Measurements from ENCODE around the gene FCGR1A. TPM values are rescaled to one million over a fixed set of nuclear protein-coding genes. Genes with fewer than 3 reads are reported as not detected.
"Not testable (repeated sequence)": the region's sequence is repeated elsewhere in the genome, so short reads cannot be mapped to it uniquely, and the experiment has no call there.

The FCGR1A gene
- total and polyA plus RNA-seq, 9 of the 15 experiments (the other 6 are each of a cell fraction or from before 2014, with no cell fraction given), result 0.10 to 0.29 (median 0.17) TPM; not detected in 3

- H3K9me3 ChIP-seq (replicated peaks; ENCODE audit: control insufficient read depth, insufficient read depth, low read depth, low read length); H3K4me3 ChIP-seq; H3K9ac ChIP-seq (ENCODE audit: insufficient read depth in 1 of 2, low read depth in 2 of 2, low read length in 2 of 2); H3K4me2 ChIP-seq (ENCODE audit: insufficient read depth, low read length); H3K36me3 ChIP-seq (ENCODE audit: control insufficient read depth, insufficient read depth, low read length); intact Hi-C loops (cut with micrococcal nuclease); BruUV-seq (replicated peaks); in situ Hi-C loops (cut with MboI); H3K27me3 ChIP-seq (ENCODE audit: control insufficient read depth in 2 of 2, insufficient read depth in 2 of 2, low read length in 2 of 2); POLR2A ChIA-PET; H3K4me1 ChIP-seq (replicated peaks in 1 of 2; ENCODE audit: control insufficient read depth in 2 of 2, insufficient read depth in 2 of 2, low read length in 2 of 2); H4K20me1 ChIP-seq (replicated peaks; ENCODE audit: control insufficient read depth, insufficient read depth, low read length); H3K9me1 ChIP-seq (ENCODE audit: control insufficient read depth, insufficient read depth, low read length); H3K79me2 ChIP-seq (ENCODE audit: control insufficient read depth, insufficient read depth, low read length); CTCF ChIA-PET (ENCODE audit: low intra/inter-chr PET ratio); H3K27ac ChIP-seq (ENCODE audit: extremely low read depth, low read depth, low read length); TF ChIP-seq NR2C1 (IDR thresholded peaks at IDR 0.05); CEBPG (tag; conservative IDR thresholded peaks at IDR 0.05 in 1 of 2, IDR thresholded peaks at IDR 0.05 in 1 of 2): not testable (repeated sequence)
- ATAC-seq, result peak; percentile 79
- FAIRE-seq, result peak; percentile 78
- H2AFZ ChIP-seq (ENCODE audit: low read depth, low read length), result 0 out of 2 replicates have a peak overlapping the region, but pooled peaks have one; percentile 3
- WGBS (ENCODE audit: insufficient coverage, low coverage, missing lambda C conversion rate), result no CpG with 5 or more reads among the region's 3 CpGs
- peak in 1 of 4 experiments; percentile 81 for DNase-seq (ENCODE audit: extremely low read depth in 1 of 4, low spot score in 3 of 4)
- TF ChIP-seq EP300 (IDR thresholded peaks at IDR 0.05; ENCODE audit: low read length), result peak; percentile 29; the same call in 1 of the 2 replicates
- TF ChIP-seq RFX1 (IDR thresholded peaks at IDR 0.05), result peak; percentile 92
- peak; percentile 72; the same call in 1 of the 2 replicates for TF ChIP-seq HDAC8 (tag; IDR thresholded peaks at IDR 0.05)
- TF ChIP-seq SMAD4 (CRISPR knock-in tag; conservative IDR thresholded peaks at IDR 0.05), result peak; percentile 44
- TF ChIP-seq, protein P1, sequence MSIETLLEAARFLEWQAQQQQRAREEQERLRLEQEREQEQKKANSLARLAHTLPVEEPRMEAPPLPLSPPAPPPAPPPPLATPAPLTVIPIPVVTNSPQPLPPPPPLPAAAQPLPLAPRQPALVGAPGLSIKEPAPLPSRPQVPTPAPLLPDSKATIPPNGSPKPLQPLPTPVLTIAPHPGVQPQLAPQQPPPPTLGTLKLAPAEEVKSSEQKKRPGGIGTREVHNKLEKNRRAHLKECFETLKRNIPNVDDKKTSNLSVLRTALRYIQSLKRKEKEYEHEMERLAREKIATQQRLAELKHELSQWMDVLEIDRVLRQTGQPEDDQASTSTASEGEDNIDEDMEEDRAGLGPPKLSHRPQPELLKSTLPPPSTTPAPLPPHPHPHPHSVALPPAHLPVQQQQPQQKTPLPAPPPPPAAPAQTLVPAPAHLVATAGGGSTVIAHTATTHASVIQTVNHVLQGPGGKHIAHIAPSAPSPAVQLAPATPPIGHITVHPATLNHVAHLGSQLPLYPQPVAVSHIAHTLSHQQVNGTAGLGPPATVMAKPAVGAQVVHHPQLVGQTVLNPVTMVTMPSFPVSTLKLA (conservative IDR thresholded peaks at IDR 0.05), result peak; percentile 28 to 29; a peak in 1 of 4 replicates
- peak; percentile 52; the same call in 1 of the 2 replicates for TF ChIP-seq NR2C1 (tag; IDR thresholded peaks at IDR 0.05)
- TF ChIP-seq CEBPG (CRISPR knock-in tag; IDR thresholded peaks at IDR 0.05), result peak; percentile 21; the same call in 1 of the 2 replicates
- TF ChIP-seq NCOR1 (IDR thresholded peaks at IDR 0.05), result peak; percentile 27; the same call in 1 of the 2 replicates
- peak; percentile 89 for TF ChIP-seq SOX6 (IDR thresholded peaks at IDR 0.05)
- TF ChIP-seq, protein P2, sequence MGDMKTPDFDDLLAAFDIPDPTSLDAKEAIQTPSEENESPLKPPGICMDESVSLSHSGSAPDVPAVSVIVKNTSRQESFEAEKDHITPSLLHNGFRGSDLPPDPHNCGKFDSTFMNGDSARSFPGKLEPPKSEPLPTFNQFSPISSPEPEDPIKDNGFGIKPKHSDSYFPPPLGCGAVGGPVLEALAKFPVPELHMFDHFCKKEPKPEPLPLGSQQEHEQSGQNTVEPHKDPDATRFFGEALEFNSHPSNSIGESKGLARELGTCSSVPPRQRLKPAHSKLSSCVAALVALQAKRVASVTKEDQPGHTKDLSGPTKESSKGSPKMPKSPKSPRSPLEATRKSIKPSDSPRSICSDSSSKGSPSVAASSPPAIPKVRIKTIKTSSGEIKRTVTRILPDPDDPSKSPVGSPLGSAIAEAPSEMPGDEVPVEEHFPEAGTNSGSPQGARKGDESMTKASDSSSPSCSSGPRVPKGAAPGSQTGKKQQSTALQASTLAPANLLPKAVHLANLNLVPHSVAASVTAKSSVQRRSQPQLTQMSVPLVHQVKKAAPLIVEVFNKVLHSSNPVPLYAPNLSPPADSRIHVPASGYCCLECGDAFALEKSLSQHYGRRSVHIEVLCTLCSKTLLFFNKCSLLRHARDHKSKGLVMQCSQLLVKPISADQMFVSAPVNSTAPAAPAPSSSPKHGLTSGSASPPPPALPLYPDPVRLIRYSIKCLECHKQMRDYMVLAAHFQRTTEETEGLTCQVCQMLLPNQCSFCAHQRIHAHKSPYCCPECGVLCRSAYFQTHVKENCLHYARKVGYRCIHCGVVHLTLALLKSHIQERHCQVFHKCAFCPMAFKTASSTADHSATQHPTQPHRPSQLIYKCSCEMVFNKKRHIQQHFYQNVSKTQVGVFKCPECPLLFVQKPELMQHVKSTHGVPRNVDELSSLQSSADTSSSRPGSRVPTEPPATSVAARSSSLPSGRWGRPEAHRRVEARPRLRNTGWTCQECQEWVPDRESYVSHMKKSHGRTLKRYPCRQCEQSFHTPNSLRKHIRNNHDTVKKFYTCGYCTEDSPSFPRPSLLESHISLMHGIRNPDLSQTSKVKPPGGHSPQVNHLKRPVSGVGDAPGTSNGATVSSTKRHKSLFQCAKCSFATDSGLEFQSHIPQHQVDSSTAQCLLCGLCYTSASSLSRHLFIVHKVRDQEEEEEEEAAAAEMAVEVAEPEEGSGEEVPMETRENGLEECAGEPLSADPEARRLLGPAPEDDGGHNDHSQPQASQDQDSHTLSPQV (IDR thresholded peaks at IDR 0.05), result peak; percentile 71
- TF ChIP-seq ESRRA (IDR thresholded peaks at IDR 0.05; ENCODE audit: borderline replicate concordance, low read depth), result peak; percentile 96
- TF ChIP-seq SRF (CRISPR knock-in tag; IDR thresholded peaks at IDR 0.05), result 0 out of 4 replicates have a peak, but pooled peaks of 1 of the 2 experiments have one; percentile 33
- TF ChIP-seq HDAC3 (IDR thresholded peaks at IDR 0.05; ENCODE audit: borderline replicate concordance, partially characterized antibody), result peak; percentile 39
- peak; percentile 33; the same call in 1 of the 2 replicates for TF ChIP-seq NFIC (IDR thresholded peaks at IDR 0.05)
- TF ChIP-seq MEF2D (tag; conservative IDR thresholded peaks at IDR 0.05; ENCODE audit: low read depth), result peak; percentile 65; the same call in 1 of the 2 replicates
Measured at GRCh38 chr1:149775510-149776147, 6.9 kb upstream of the FCGR1A start.

Data from K562 (cell line).